GM21360 (cell line): ENCODE measurements around the gene FLT4.
"Not testable (repeated sequence)": the region's sequence is repeated elsewhere in the genome, so short reads cannot be mapped to it uniquely, and the experiment has no call there.

Experiments used
- ATAC-seq: cut with Tn5 transposase; IDR thresholded peaks from one replicate; pipeline ENCODE4 v1.9.1; 2021; ENCODE audit warnings: mild to moderate bottlenecking, moderate library complexity; ENCODE audit not compliant: unreplicated experiment

FLT4 gene

DNA sequence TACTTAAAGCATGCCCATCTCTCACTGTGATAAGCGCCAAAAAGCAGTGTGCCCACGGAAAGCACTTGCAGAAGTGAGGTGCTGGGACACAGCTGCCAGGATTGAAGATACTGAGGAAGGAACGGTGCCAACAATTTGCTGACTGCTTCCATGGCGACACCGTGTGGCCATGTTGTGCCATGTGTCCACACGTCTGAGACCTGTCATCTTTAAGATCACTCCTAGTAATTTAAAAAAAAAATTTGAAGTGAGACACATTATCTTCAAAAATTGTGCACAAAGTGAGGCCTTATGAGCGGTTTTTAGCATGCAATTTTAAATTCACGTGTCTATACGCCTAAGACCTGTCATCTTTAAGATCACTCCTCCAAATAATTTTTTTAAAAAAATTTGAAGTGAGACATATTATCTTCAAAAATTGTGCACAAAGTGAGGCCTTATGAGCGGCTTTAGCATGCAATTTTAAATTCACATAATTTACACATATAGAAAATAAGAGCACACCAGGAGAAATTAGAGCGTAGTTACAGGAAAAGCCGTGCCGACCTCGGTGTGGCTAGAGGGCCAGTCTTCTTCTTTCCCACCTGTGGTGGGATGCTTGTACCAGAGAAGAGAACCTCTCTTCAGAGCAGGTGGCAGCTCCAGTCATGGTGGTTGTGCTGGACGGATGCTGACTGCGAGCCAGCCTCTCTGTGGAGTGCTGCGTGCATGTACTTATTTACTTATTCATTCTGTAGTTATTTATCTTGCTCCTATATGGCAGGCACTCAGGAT lies 21.4 kb upstream of the FLT4 start:
- ATAC-seq: no peak

- no peak for ATAC-seq
These were observed 20.8 kb upstream of the FLT4 start for GRCh38 chr5:180670157-180670556.

DNA sequence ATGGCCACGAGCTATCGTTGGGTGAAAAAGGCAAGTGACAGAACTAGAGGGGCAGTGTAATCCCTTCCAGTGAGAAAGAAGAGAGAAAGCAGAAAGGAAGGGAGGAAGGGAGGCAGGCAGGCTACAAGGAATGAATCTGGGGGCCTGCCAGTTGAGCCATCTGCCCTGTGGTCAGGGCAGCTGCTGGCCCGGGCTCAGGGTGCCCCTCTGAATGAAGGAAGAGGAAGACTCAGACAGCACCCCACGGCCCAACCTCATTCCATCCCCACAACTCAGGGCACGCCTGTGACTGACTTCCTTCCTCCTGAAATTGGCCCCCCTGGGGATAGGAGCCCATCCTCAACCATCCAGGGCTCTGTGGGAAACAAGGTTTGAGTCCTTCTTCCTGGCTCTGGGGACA lies 20.3 kb upstream of the FLT4 start:
- no peak for ATAC-seq

GRCh38 chr5:180668835-180669596 lies 19.6 kb upstream of the FLT4 start:
- no peak for ATAC-seq

GRCh38 chr5:180666812-180667211 lies 17.4 kb upstream of the FLT4 start:
- ATAC-seq: no peak

GRCh38 chr5:180665682-180666404 lies 16.4 kb upstream of the FLT4 start:
- no peak for ATAC-seq

DNA sequence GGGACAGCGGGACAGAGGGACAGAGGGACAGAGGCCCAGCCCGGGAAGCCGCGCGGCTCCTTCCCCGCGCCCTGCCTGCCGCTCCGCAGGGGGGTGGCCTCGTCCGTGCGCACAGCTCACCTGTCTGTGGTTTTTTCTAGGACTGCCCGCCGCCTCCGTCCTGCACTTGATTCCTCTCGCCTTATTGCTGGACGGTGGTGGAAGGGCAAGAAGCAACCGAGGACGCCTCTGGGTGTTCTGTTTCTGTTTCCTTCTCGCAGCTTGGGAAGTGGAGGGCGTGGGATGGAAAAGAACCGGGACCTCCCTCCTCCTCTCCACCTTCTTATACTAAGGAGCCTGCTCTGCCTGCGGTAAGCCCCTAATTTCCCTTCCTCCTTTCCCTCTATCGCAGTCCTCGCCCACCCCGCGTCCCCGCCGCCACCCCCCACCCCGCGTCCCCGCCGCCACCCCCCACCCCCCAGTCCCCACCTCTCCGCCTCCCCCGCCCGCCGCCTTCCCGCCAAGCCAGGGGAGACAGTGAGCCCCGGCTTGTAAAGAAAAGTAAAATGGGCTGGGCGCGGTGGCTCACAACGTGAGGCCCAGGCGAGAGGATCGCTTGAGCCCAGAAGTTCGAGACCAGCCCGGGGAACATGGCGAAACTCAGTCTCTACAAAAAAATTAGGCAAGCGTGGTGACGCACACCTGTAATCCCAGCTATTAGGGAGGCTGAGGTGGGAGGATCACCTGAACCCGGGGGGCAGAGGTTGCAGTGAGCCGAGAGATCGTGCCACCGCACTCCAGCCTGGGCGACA lies 9.6 kb upstream of the FLT4 start:
- no peak for ATAC-seq

DNA sequence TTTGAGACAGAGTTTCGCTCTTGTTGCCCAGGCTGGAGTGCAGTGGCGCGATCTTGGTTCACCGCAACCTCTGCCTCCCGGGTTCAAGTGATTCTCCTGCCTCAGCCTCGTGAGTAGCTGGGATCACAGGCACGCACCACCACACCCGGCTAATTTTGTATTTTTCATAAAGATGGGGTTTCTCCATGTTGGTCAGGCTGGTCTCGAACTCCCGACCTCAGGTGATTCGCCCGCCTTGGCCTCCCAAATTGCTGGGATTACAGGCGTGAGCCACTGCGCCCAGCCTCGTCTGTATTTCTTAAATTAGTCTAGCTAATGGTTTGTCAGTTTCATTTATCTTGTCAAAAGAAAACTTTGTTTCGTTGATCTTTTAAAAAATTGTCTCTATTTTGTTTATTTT lies 5.8 kb upstream of the FLT4 start:
- not testable (repeated sequence) for ATAC-seq

DNA sequence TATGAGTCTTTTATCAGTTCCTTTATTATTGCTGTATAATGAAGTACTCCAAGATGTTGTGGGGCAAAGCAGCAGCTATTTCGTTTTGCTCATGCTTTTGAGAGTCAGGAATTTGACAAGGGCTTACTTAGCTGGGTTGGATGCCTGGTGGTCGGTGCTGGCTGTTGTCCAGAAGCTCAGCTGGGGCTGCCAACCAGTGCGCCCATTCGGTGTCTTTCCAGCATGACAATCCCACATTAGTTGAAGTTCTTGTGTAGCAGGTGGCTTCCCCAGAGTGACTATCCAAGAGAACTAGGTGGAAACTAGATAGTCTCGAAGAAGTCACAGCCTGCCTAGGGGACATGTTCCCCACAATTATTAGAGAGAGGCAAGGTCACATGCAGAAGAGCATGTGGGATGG lies 3.4 kb upstream of the FLT4 start:
- no peak for ATAC-seq

GRCh38 chr5:180652346-180652745 lies 2.9 kb upstream of the FLT4 start:
- no peak for ATAC-seq

GRCh38 chr5:180648658-180649296 lies 623 bp downstream of the FLT4 start:
- ATAC-seq: no peak

DNA sequence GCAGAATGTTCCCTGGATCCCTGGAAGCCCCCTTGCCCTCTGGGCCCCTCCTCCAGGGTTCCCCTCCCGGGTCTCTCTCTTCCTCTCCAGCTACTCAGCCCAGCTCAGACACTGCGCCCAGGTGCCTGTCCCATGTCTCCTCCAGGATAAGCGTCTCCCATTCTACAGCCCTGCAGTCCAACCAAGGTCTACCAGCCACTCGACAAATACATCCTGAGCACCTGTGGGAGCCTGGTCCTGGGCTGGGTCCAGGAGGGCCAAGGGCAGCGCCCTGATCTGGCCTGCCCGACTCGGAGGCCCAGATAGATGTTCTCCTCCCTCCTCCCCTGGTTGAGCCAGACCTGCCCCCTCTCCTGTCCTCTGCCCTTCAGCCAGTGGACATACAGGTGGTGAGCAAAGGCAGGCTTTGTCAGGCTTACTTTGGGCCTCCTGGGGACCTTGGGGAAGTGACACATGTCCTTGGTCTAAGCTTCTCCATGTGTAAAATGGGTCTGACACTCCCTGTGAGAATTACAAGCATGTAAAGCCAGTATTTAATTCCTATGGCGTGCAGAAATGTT lies 1.4 kb downstream of the FLT4 start:
- ATAC-seq: no peak

DNA sequence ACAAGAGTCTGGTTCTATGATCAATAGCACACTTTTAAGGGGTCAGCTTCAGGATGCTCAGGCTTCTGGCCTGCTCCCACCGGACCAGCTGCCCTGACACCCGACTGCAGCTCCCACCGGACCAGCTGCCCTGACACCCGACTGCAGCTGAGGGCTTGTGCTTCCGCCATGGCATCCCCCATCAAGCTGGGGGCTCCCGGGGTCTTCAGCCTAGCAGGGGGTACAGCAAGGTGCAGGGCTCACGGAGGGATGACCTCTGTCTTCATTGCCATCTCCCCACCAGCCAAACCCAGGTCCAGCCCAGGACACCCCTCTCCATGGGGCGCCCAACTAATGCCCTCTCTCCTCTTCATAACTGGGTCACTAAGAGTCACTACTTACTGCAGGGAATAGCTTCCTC lies 1.9 kb downstream of the FLT4 start:
- no peak for ATAC-seq

- ATAC-seq: no peak
These were observed 2.5 kb downstream of the FLT4 start for GRCh38 chr5:180646963-180647305.

GRCh38 chr5:180646289-180646962 lies 3.0 kb downstream of the FLT4 start:
- no peak for ATAC-seq

- no peak for ATAC-seq
These were observed 3.9 kb downstream of the FLT4 start for GRCh38 chr5:180645274-180646204.

DNA sequence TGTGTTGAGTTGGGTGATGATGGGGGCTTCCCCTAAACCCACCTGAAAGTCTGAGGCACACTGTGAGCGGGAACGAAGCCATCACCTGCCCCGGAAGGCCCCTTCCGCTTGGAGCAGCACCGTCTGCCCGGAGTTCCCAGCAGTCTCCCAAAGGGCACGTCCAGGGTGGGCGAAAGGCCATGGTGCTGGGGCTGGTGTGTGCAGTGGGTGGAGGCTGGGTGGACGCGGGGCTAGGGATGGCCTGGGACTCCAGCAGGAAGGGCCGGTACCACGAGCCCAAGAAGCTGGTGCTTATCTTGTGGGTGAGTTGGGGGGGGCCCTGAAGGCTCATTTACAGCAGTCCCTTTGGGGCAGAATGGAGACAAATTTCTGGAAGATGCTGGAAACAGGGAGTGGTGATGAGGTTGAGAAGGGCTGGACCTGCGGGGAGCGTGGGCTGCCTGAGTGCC lies 4.6 kb downstream of the FLT4 start:
- no peak for ATAC-seq

DNA sequence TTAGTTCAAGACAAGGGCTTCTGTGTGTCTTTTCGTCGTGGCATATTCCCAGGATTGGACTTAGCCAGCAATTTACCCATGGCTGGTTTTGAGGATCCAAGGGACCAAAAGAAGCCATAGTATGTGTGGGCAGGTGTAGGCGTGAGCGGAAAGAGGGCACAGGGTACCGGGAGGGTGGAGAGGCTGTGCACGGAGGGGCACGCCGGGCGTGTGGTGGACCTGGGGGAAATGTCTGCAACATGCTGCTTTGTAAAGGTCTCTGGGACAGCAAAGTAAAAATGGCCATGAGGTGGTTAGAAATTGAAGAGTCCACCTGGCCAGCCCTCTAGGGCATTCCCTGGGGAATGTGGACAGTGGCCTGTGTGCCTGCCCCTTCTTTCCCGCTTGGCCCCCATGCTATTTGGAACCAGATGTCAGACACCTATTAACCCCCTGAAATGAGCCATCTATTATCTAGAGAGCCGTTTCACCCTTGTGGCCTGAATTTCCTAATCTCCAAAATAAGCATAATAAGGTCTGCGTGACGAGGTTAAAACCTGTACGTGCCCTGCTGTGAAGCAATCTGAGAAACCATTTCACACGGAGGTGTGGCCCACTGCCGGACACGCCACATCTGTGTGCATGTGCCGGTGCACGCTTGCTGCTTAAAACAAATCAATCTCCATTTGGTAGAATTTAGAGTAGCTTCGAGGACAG lies 5.1 kb downstream of the FLT4 start:
- no peak for ATAC-seq
